Gastroesophageal sphincter (tissue), 4 donors: ENCODE measurements around the gene ATP1B4. TPM values are rescaled to one million over a fixed set of nuclear protein-coding genes. Genes with fewer than 3 reads are reported as not detected.

Source experiments
- ATAC-seq: fragments of 150-250 bp; one replicate; pipeline ENCODE4 v1.9.1; 2016; ENCODE audit warnings: mild to moderate bottlenecking, moderate library complexity
- H3K27ac ChIP-seq, 4 donors: fragments of 200-600 bp; sonication (generic) in 3 of 4; 1 replicate in 3 of 4; 2 replicates in 1 of 4; pipeline ENCODE4 v1.5.1; 2016 to 2019
- H3K27me3 ChIP-seq: fragments of 200-600 bp; sonication (generic); one replicate; pipeline ENCODE4 v1.5.1; 2019
- H3K36me3 ChIP-seq, 2 donors: fragments of 200-600 bp; sonication (generic); one replicate each; pipeline ENCODE4 v1.5.1; 2019; ENCODE audit warnings: control low read depth in 1 of 2
- H3K4me1 ChIP-seq, 3 donors: fragments of 200-600 bp; sonication (generic); 1 replicate in 2 of 3; 2 replicates in 1 of 3; pipeline ENCODE4 v1.5.1; 2016 to 2019; ENCODE audit warnings: control low read depth in 2 of 3
- H3K4me3 ChIP-seq, 2 donors: fragments of 200-600 bp; sonication (generic); one replicate each; pipeline ENCODE4 v1.5.1; 2019; ENCODE audit warnings: mild to moderate bottlenecking in 1 of 2, moderate library complexity in 1 of 2
- H3K9me3 ChIP-seq, 3 donors: fragments of 200-600 bp; sonication (generic); one replicate each; pipeline ENCODE4 v1.5.1; 2017 to 2019; ENCODE audit warnings: control low read depth in 2 of 3
- EP300 ChIP-seq: sonication (generic); formaldehyde crosslinking; IDR thresholded peaks from one replicate; pipeline ENCODE4 v1.6.1; 2017; ENCODE audit warnings: antibody characterized with exemption, mild to moderate bottlenecking
- POLR2A ChIP-seq, 2 donors: fragments of 450-650 bp; IDR thresholded peaks; one replicate each; pipeline ENCODE4 v1.6.1; 2017; ENCODE audit warnings: antibody characterized with exemption in 2 of 2, mild to moderate bottlenecking in 2 of 2, moderate library complexity in 1 of 2
- POLR2AphosphoS5 ChIP-seq: sonication (generic); formaldehyde crosslinking; IDR thresholded peaks from one replicate; pipeline ENCODE4 v1.6.1; 2017; ENCODE audit warnings: antibody characterized with exemption
- WGBS, 2 donors: methylation state at CpG; one replicate each; pipeline ENCODE4 v1.1.5; 2018; ENCODE audit warnings: low coverage in 1 of 2; 5-methylcytosine and 5-hydroxymethylcytosine counted together
- total RNA-seq, 4 donors: library from RNA; depleted of rRNA; stranded (reverse); fragments of >200 nt; gene quantifications; one replicate each; pipeline ENCODE4 v1.1.0, GENCODE V29; 2016
- TF ChIP-seq, protein P1 (sequence below), 4 experiments: fragments of 200-600 bp in 2 of 4; fragments of 450-650 bp in 2 of 4; sonication (generic) in 1 of 4; IDR thresholded peaks; one replicate each; pipeline ENCODE4 v1.5.1; 2017 to 2019; ENCODE audit warnings: antibody characterized with exemption in 4 of 4, mild to moderate bottlenecking in 2 of 4, moderate library complexity in 2 of 4

Gene ATP1B4
- total RNA-seq, 4 donors from 2014 or later = not detected

DNA sequence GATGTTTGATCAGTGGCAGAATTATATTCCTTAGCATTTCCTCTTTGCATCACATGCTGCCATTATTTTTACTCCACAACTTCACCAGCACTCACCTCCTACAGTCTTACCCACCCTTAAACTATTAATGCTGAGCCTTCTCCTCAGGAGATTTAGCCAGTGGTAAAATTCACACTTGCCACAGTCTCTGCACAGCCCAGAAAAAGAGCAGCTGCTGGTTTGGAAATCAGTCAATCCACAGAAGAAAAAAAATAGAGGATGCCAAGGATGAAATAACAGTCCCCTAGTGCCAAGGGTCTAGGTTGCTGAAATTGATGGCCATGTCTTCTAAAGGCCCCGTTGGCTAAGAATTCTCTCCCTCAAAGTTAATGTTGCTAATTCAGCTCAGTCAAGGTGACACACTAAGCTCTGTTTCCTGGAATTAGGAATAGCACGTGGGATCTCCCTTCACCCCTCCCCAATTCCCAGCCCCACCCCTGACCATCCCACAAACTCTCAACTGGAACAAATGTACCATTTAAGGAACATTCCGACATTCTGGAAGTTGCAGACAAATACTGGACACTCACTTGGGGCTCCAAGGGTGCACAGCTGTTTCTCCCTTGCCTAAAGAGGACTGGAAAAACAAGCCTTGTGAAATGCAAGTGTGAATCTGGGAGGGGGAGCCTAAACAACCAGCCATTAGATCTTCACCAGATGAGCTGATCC lies 5.7 kb downstream of the ATP1B4 start:
- H3K4me1 ChIP-seq = no peaks in the 10 kb centered on the region
- ATAC-seq = peak; percentile 46
- no peaks in the 10 kb centered on the region for H3K36me3 ChIP-seq
- no peak overlapping the region for H3K4me3 ChIP-seq
- no peak overlapping the region for H3K27ac ChIP-seq
- WGBS, 2 donors = 38 to 39% methylated on average over 2 to 3 of the region's 3 CpGs
- no peaks in the 10 kb centered on the region for H3K9me3 ChIP-seq
- TF ChIP-seq POLR2AphosphoS5 = no peak
- TF ChIP-seq EP300 = no peak
- TF ChIP-seq, protein P1, sequence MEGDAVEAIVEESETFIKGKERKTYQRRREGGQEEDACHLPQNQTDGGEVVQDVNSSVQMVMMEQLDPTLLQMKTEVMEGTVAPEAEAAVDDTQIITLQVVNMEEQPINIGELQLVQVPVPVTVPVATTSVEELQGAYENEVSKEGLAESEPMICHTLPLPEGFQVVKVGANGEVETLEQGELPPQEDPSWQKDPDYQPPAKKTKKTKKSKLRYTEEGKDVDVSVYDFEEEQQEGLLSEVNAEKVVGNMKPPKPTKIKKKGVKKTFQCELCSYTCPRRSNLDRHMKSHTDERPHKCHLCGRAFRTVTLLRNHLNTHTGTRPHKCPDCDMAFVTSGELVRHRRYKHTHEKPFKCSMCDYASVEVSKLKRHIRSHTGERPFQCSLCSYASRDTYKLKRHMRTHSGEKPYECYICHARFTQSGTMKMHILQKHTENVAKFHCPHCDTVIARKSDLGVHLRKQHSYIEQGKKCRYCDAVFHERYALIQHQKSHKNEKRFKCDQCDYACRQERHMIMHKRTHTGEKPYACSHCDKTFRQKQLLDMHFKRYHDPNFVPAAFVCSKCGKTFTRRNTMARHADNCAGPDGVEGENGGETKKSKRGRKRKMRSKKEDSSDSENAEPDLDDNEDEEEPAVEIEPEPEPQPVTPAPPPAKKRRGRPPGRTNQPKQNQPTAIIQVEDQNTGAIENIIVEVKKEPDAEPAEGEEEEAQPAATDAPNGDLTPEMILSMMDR (IDR thresholded peaks at IDR 0.05) = no peak
- no peak for TF ChIP-seq POLR2A (IDR thresholded peaks at IDR 0.05)
- H3K27me3 ChIP-seq = no peaks in the 10 kb centered on the region

DNA sequence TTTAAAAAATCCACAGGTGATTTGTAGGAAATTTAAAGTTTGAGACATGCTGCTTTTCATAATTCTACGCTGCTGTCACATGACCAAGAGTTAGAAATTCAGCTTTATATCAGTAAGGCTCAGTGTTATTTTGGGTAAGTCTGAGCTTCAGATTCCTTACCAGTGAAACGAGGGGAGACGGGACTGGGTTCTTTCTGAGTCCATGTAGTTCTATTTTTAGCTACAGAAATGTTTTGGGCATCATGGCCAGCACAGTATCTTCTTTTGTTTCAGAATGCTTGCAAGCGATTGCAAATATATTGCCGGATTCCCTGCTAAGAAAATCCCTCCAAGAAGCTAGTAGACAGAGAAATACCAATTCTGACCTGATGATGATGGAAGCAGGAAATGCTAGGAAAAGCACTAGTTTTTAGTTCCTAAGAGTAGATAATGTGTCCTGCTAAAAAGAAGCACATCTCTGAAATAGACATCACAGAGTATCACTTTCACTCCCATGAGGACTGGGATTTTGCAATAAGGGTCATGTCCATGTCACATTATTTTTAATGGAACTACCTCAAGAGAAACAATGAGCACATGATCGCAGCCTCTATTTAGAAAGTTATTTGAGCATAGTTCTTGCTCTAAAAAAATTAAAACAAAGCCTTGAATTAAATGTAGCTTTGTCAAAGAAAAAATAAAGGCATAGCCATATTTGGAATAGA lies 10.9 kb downstream of the ATP1B4 start:
- ATAC-seq = no peak

DNA sequence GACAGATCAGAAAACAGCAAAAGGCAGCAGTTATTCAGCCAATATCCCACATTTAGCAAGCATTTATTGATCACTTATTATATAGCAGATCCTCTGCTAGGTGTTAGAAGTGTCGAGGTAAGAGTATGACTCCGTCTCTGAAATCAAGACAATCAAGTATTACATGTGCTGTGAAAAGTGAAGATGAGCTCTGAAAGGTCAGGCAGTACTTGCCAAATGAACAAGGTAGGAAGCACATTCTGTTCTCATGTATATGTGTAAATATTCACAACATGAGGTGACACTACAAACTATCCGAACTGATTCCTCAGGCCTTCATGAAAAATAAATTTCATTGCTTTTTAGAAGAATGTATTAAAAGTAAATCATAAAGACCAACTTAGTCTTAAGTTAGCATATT lies 15.3 kb downstream of the ATP1B4 start:
- ATAC-seq = no peak
- Histone ChIP-seq H3K9me3 (no peaks in the 10 kb centered on the region), H3K27ac (no peak overlapping the region), H3K4me1 (no peaks in the 10 kb centered on the region), H3K27me3 (no peaks in the 10 kb centered on the region), H3K4me3 (no peak overlapping the region), H3K36me3 (no peaks in the 10 kb centered on the region)
- 59 to 77% methylated on average over 3 of the region's 3 CpGs for WGBS, 2 donors
- TF ChIP-seq EP300 = no peak

More for the DNA sequence above, 10.9 kb downstream of the ATP1B4 start:
- TF ChIP-seq POLR2A (IDR thresholded peaks at IDR 0.05) = no peak
- no peak for TF ChIP-seq POLR2AphosphoS5
- no peak for TF ChIP-seq EP300
- TF ChIP-seq, protein P1 (IDR thresholded peaks at IDR 0.05) = no peak
- 39 to 42% methylated on average over 4 to 6 of the region's 6 CpGs for WGBS, 2 donors
- Histone ChIP-seq H3K36me3 (no peaks in the 10 kb centered on the region), H3K4me3 (no peak overlapping the region), H3K27me3 (no peaks in the 10 kb centered on the region), H3K27ac (no peak overlapping the region), H3K9me3 (no peaks in the 10 kb centered on the region), H3K4me1 (no peaks in the 10 kb centered on the region)

DNA sequence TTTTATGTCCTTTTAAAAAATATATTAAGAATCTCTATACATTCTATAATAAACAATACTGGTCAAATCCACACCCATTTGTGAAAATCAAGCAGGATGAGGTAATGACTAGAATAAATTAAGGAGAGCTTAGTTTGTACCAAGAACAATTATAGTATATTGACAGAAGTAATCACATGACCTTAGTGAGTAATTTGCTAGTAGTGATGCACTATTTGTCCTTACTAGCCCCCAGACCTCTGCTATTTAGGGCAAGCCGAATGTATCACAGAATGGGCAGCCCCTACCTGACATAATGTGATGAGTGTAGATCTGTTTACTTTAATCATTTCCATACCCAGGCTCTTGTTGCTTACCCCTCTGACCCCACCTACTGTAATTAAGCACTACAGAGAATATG lies 15.8 kb downstream of the ATP1B4 start:
- no peak for ATAC-seq
- Histone ChIP-seq H3K36me3 (no peaks in the 10 kb centered on the region), H3K9me3 (no peaks in the 10 kb centered on the region), H3K27me3 (no peaks in the 10 kb centered on the region), H3K4me1 (no peaks in the 10 kb centered on the region), H3K27ac (no peak overlapping the region), H3K4me3 (no peak overlapping the region)
- WGBS, 2 donors = 100% methylated on average over 1 of the region's 1 CpG; no CpG with 5 or more reads in 1 of the 2 donors
- TF ChIP-seq, protein P1 (IDR thresholded peaks at IDR 0.05) = no peak
- TF ChIP-seq POLR2A (IDR thresholded peaks at IDR 0.05) (no peak), POLR2AphosphoS5 (no peak), EP300 (no peak)

DNA sequence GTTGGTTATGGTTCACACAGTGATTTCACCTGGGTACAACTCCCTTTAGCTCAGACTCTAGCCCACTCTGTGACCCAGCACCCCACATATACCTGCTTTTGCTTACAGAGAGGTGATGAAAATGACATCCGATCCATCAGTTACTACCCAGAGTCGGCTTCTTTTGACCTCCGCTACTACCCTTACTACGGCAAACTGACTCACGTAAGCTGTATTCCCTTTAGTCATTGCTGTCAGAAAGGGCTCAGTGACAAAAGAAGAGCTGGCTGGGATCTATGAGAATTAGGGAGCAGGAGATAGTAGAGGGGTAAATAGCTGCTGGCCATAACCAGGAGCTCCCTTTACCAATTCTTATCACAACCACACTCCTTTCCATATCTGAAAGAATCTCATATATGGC lies 16.7 kb downstream of the ATP1B4 start:
- Histone ChIP-seq H3K4me3 (no peak overlapping the region), H3K4me1 (no peaks in the 10 kb centered on the region), H3K9me3 (no peaks in the 10 kb centered on the region), H3K27ac (no peak overlapping the region), H3K27me3 (no peaks in the 10 kb centered on the region), H3K36me3 (no peaks in the 10 kb centered on the region)
- TF ChIP-seq POLR2AphosphoS5 (no peak), EP300 (no peak)
- TF ChIP-seq, protein P1 (IDR thresholded peaks at IDR 0.05) = no peak
- WGBS, 2 donors = 93% methylated on average over 3 to 5 of the region's 5 CpGs
- no peak for ATAC-seq
